COLO668 (cell line): ENCODE measurements around the gene AKAP11.

Experiments
- DNase-seq: peaks from one replicate; lab custom pipeline; 2025; ENCODE audit not compliant: unreplicated experiment; lab: John Stamatoyannopoulos, UW

AKAP11 gene

GRCh38 chr13:42271337-42272114, 426 bp upstream of the AKAP11 start:
- DNase-seq = peak; percentile 99

- no peak for DNase-seq
Measured at GRCh38 chr13:42272804-42273175, 838 bp downstream of the AKAP11 start.

GRCh38 chr13:42274386-42275097, 2.6 kb downstream of the AKAP11 start:
- no peak for DNase-seq

GRCh38 chr13:42275098-42275471, 3.1 kb downstream of the AKAP11 start:
- no peak for DNase-seq

GRCh38 chr13:42275506-42275905, 3.6 kb downstream of the AKAP11 start:
- DNase-seq = no peak

- no peak for DNase-seq
Measured at GRCh38 chr13:42276683-42277082, 4.7 kb downstream of the AKAP11 start.

GRCh38 chr13:42277618-42278276, 5.8 kb downstream of the AKAP11 start:
- DNase-seq = no peak

- DNase-seq = no peak
Measured at GRCh38 chr13:42279080-42279479, 7.1 kb downstream of the AKAP11 start.

GRCh38 chr13:42279986-42280385, 8.0 kb downstream of the AKAP11 start:
- DNase-seq = no peak

GRCh38 chr13:42280537-42280936, 8.6 kb downstream of the AKAP11 start:
- no peak for DNase-seq

GRCh38 chr13:42283574-42283973, 11.6 kb downstream of the AKAP11 start:
- DNase-seq = peak; percentile 51

- DNase-seq = no peak
Measured at GRCh38 chr13:42284068-42284467, 12.1 kb downstream of the AKAP11 start.

- DNase-seq = no peak
Measured at GRCh38 chr13:42298392-42298791, 26.4 kb downstream of the AKAP11 start.

GRCh38 chr13:42305503-42305902, 33.6 kb downstream of the AKAP11 start:
- no peak for DNase-seq

GRCh38 chr13:42307461-42307860, 35.5 kb downstream of the AKAP11 start:
- DNase-seq = no peak

- no peak for DNase-seq
Measured at GRCh38 chr13:42312817-42313431, 41.0 kb downstream of the AKAP11 start.

- DNase-seq = no peak
Measured at GRCh38 chr13:42318570-42318969, 46.6 kb downstream of the AKAP11 start.

GRCh38 chr13:42320375-42320787, 48.4 kb downstream of the AKAP11 start:
- DNase-seq = no peak

- DNase-seq = no peak
Measured at GRCh38 chr13:42322806-42323205, 50.9 kb downstream of the AKAP11 start.

GRCh38 chr13:42324704-42325103, 52.8 kb downstream of the AKAP11 start:
- no peak for DNase-seq

GRCh38 chr13:42327725-42328124, 55.8 kb downstream of the AKAP11 start:
- DNase-seq = no peak

- no peak for DNase-seq
Measured at GRCh38 chr13:42328672-42329071, 56.7 kb downstream of the AKAP11 start.
